COLO668 (cell line): ENCODE results near the gene TBC1D1.
A peak's percentile ranks its signal among the peaks of the same experiment; 100 is the strongest.

Experiments used
- DNase-seq: peaks from one replicate; lab custom pipeline; 2025; ENCODE audit not compliant: unreplicated experiment; lab: John Stamatoyannopoulos, UW

The TBC1D1 gene

GRCh38 chr4:37890801-37891259 lies at the start of gene TBC1D1:
Gene TBC1D1 (plus strand): TSS chr4:37891084. CDS start chr4:37902096, 11,012 bp downstream.
- DNase-seq: peak; percentile 78

- no peak for DNase-seq
Observed at GRCh38 chr4:37844204-37844603, 46.7 kb upstream of the TBC1D1 start.

GRCh38 chr4:37845201-37845600 lies 45.7 kb upstream of the TBC1D1 start:
- no peak for DNase-seq

GRCh38 chr4:37847311-37847884 lies 43.5 kb upstream of the TBC1D1 start:
- no peak for DNase-seq

- DNase-seq: no peak
Observed at GRCh38 chr4:37852376-37852775, 38.5 kb upstream of the TBC1D1 start.

GRCh38 chr4:37858112-37858511 lies 32.8 kb upstream of the TBC1D1 start:
- no peak for DNase-seq

- DNase-seq: no peak
Observed at GRCh38 chr4:37858872-37859271, 32.0 kb upstream of the TBC1D1 start.

GRCh38 chr4:37860266-37860665 lies 30.6 kb upstream of the TBC1D1 start:
- DNase-seq: no peak

GRCh38 chr4:37862961-37863360 lies 27.9 kb upstream of the TBC1D1 start:
- no peak for DNase-seq

GRCh38 chr4:37864786-37865185 lies 26.1 kb upstream of the TBC1D1 start:
- no peak for DNase-seq

GRCh38 chr4:37865450-37865849 lies 25.4 kb upstream of the TBC1D1 start:
- DNase-seq: no peak

- DNase-seq: no peak
Observed at GRCh38 chr4:37867102-37867501, 23.8 kb upstream of the TBC1D1 start.

- DNase-seq: no peak
Observed at GRCh38 chr4:37868238-37868637, 22.6 kb upstream of the TBC1D1 start.

GRCh38 chr4:37872310-37872988 lies 18.4 kb upstream of the TBC1D1 start:
- DNase-seq: no peak

- no peak for DNase-seq
Observed at GRCh38 chr4:37873386-37873785, 17.5 kb upstream of the TBC1D1 start.

- no peak for DNase-seq
Observed at GRCh38 chr4:37876156-37876555, 14.7 kb upstream of the TBC1D1 start.

- no peak for DNase-seq
Observed at GRCh38 chr4:37879365-37879764, 11.5 kb upstream of the TBC1D1 start.

GRCh38 chr4:37881811-37882210 lies 9.1 kb upstream of the TBC1D1 start:
- no peak for DNase-seq

GRCh38 chr4:37882665-37883296 lies 8.1 kb upstream of the TBC1D1 start:
- no peak for DNase-seq

GRCh38 chr4:37884855-37885487 lies 5.9 kb upstream of the TBC1D1 start:
- no peak for DNase-seq

- no peak for DNase-seq
Observed at GRCh38 chr4:37885496-37885895, 5.4 kb upstream of the TBC1D1 start.
